RWPE1 (cell line): ENCODE data around the gene XIRP2.

ENCODE experiments used
- CTCF ChIA-PET: fragments of 350-600 bp; sonication (Branson Sonifier 250); formaldehyde crosslinking; extraction: SDS; loops from one replicate; lab custom pipeline; 2021; lab: Yijun Ruan, JAX
- POLR2A ChIA-PET: fragments of 400-600 bp; formaldehyde crosslinking; extraction: SDS; loops from one replicate; lab custom pipeline; 2020; ENCODE audit warnings: antibody characterized with exemption; ENCODE audit not compliant: low non-redundant PET; lab: Yijun Ruan, JAX
- DNase-seq: peaks from one replicate; pipeline ENCODE4 v3.0.0; 2012; ENCODE audit warnings: low spot score
- H3K27ac ChIP-seq: fragments of 450-650 bp; 2 replicates; pipeline ENCODE4 v1.5.1; 2017
- TF ChIP-seq, protein P1 (sequence below): fragments of 450-650 bp; conservative IDR thresholded peaks from 2 replicates; pipeline ENCODE4 v1.5.1; 2017; ENCODE audit warnings: low read depth, mild to moderate bottlenecking

Gene XIRP2

DNA sequence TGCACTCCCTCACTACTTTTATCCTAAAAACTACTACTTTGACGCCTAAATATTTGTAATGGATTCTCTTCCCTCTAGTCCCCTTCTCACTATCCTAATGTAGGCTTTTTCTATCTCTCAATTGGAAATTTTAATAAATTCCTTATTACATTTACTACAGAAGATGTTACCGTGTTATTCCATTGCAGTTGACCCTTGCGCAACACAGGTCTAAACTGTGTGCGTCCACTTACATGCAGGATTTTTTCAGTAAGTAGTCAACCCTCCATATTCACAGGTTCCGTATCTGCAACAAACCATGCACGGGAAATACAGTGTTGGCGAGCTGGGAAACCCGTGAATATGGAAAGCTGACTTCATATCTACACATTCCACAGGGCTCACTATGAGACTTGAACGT lies 239.8 kb downstream of the XIRP2 start:
- ChIA-PET POLR2A (no interaction called here), CTCF (interaction anchor here (0.6 kb wide), 3 partner anchors 17 to 1758 kb away, joined by 3 to 5 read pairs (median 4); no protein-coding TSS in a partner anchor)
- DNase-seq, result no peak
- TF ChIP-seq, protein P1, sequence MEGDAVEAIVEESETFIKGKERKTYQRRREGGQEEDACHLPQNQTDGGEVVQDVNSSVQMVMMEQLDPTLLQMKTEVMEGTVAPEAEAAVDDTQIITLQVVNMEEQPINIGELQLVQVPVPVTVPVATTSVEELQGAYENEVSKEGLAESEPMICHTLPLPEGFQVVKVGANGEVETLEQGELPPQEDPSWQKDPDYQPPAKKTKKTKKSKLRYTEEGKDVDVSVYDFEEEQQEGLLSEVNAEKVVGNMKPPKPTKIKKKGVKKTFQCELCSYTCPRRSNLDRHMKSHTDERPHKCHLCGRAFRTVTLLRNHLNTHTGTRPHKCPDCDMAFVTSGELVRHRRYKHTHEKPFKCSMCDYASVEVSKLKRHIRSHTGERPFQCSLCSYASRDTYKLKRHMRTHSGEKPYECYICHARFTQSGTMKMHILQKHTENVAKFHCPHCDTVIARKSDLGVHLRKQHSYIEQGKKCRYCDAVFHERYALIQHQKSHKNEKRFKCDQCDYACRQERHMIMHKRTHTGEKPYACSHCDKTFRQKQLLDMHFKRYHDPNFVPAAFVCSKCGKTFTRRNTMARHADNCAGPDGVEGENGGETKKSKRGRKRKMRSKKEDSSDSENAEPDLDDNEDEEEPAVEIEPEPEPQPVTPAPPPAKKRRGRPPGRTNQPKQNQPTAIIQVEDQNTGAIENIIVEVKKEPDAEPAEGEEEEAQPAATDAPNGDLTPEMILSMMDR, result no peak
- no peak overlapping the region for H3K27ac ChIP-seq

DNA sequence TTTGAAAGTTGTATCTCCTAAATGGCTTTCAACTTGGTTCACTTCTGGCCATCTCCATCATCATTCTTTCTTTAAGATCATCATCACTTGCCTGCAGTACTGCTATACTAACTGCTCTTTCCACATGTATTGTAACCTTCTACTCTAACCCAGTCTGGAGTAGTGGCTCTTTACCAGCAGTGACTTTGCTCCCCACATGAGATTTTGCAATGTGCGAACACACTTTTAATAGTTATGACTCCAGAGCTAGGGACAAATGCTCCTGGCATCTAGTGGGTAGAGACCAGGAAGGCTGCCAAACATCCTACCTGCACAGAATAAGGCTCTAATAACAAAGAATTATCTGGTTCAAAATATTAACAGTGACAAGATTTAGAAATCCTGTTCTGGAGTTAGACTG lies 243.8 kb downstream of the XIRP2 start:
- no peak for DNase-seq
- H3K27ac ChIP-seq, result no peak overlapping the region
- CTCF ChIA-PET, result interaction anchor here (0.6 kb wide), 1 partner anchor 621 kb away, joined by 4 read pairs; no protein-coding TSS in a partner anchor
- POLR2A ChIA-PET, result no interaction called here
- TF ChIP-seq, protein P1, result no peak

DNA sequence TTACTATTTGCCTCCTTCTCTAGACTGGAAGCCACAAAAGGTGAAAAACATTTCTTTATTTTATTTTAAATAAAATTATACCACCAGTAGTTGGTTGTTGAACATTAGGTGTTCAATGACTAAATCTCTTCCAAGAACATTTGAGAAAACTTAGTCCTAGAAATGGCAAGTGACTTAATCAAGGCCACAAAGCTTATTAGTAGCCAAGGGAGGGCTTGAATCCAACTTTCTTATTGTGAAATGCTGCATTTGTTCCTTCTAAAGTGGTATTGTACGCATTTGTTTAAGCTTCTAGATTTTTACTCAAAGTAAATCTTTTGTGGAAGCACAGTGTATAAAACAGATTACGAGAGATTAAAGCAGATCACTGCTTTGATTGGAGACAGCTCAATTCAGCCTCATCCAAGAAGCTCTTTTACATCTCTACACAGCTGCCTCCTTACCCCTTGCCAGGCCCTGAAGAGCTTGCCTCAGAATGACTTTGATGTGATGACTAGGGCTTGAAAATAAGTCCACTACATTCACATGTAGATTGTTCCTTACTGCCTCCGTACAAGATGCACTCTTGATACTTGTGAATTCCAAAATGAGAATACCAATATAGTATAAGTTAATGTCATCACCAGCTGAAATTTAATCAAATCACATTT lies 244.8 kb downstream of the XIRP2 start:
- DNase-seq, result no peak
- no peak overlapping the region for H3K27ac ChIP-seq
- POLR2A ChIA-PET, result no interaction called here
- TF ChIP-seq, protein P1, result no peak
- CTCF ChIA-PET, result interaction anchor here (0.6 kb wide), 1 partner anchor 95 kb away, joined by 3 read pairs; no protein-coding TSS in a partner anchor

DNA sequence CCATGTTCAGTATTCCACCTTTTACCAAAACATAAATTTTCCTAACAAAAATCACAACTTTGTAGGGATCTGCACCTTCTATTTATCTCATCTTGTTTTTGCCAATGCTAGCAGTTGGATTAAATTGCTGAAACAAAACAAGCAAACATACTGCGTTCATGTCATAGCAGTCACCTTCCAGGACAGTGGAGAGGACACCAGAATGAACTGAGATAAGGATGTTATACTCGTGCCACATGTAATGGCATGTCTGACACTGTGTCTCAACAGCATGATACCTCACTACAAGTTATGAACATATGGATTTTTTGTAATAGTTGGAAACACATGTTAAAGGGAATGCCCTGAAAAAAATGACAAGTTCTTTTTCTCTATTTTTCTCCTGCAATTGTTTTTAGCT lies 245.3 kb downstream of the XIRP2 start:
- TF ChIP-seq, protein P1, result no peak
- DNase-seq, result no peak
- no peak overlapping the region for H3K27ac ChIP-seq
- CTCF ChIA-PET, result no interaction called here
- POLR2A ChIA-PET, result no interaction called here

DNA sequence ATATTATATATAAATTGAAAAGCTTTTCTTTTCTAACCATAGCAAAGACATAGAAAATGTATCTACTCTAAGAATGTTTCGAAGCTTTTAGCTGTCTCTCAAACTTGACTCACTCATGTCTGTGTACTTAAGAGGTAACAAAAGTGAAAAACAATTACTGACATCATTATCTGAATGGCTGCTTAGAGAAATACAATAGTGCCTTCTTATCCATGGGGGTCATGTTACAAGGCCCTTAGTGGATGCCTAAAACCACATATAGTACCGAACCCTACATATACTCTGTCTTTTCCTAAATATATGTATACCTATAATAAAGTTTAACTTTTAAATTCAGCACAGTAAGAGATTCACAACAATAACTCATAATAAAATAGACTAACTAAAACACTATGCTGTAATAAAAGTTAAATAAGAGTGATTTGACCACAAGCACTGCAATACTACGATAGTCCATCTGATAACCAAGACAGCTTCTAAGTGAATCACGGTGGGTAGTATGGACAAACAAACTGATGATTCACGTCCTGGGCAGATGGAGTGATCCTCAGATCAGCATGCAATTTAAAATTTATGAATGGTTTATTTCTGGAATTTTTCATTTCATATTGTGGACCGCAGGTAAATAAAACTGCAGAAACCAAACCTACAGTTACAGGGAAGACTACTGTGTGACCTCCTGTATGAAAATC lies 246.2 kb downstream of the XIRP2 start:
- TF ChIP-seq, protein P1, result no peak

DNA sequence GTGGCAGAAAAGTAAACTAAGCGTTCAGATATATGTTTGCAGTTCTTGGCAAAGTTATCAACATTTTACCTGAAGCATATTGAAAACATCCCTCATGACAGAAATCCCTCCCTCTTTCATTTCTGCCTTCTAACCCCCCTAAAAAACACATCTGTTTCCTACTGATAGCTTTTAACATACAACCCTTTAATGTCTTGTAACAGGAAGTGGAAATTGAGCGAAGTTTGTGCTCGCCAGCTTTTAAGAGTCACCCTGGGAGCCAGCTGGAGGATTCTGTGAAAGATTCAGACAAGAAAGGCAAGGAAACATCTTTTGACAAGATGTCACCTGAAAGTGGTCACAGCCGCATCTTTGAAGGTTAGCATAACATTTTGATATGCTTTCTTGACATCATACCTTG lies 247.4 kb downstream of the XIRP2 start:
- DNase-seq, result no peak
- no peak overlapping the region for H3K27ac ChIP-seq
- POLR2A ChIA-PET, result no interaction called here
- CTCF ChIA-PET, result no interaction called here
- TF ChIP-seq, protein P1, result no peak

More for the DNA sequence above, 246.2 kb downstream of the XIRP2 start:
- CTCF ChIA-PET, result no interaction called here
- no peak overlapping the region for H3K27ac ChIP-seq
- POLR2A ChIA-PET, result no interaction called here
- peak; percentile 63 for DNase-seq
